HCT116 (cell line): Measurements from ENCODE around the gene GYPA. TPM values are rescaled to one million over a fixed set of nuclear protein-coding genes. Genes with fewer than 3 reads are reported as not detected.
"Not testable (repeated sequence)": the region's sequence is repeated elsewhere in the genome, so short reads cannot be mapped to it uniquely, and the experiment has no call there.

Source experiments
- ATAC-seq: fragments of 200-7000 bp; cut with Tn5 transposase; 2 replicates; pipeline ENCODE4 v1.9.1; 2020; ENCODE audit warnings: mild to moderate bottlenecking, moderate library complexity
- BruUV-seq: library from RNA; stranded (reverse); fragments of 400-500 nt; replicated peaks from 2 replicates; lab custom pipeline; 2021; lab: Mats Ljungman, UMichigan
- CTCF ChIA-PET: fragments of 300-600 bp; sonication (Branson Sonifier 250); formaldehyde crosslinking; loops from one replicate; lab custom pipeline; 2021; ENCODE audit warnings: antibody characterized with exemption; lab: Charles Lee
- POLR2A ChIA-PET: fragments of 300-600, 350-600 bp; sonication (Branson Sonifier 250); formaldehyde crosslinking; loops from one replicate; lab custom pipeline; 2021; ENCODE audit warnings: antibody characterized with exemption; lab: Charles Lee
- RAD21 ChIA-PET, 2 experiments: fragments of 300-600 bp; sonication (Branson Sonifier 250); formaldehyde crosslinking; loops; one replicate each; lab custom pipeline; 2023; ENCODE audit warnings: low total read pairs in 2 of 2; ENCODE audit not compliant: uncharacterized antibody in 2 of 2, unreplicated experiment in 2 of 2, low non-redundant PET in 1 of 2; lab: Charles Lee
- DNase-seq: peaks from one replicate; pipeline ENCODE4 v3.0.0-alpha.2; 2010; ENCODE audit warnings: low read depth, low spot score
- H2AFZ ChIP-seq: fragments of 200-600 bp; shearing (Covaris generic), sonication (generic); 2 replicates; pipeline ENCODE4 v1.6.1; 2017; ENCODE audit warnings: low read depth, mixed run types, mixed read lengths, antibody characterized with exemption, low read length; ENCODE audit not compliant: poor library complexity, severe bottlenecking
- H3K27ac ChIP-seq: 2 replicates; pipeline ENCODE4 v1.5.1; 2012; ENCODE audit warnings: low read depth, low read length
- H3K27me3 ChIP-seq: fragments of 200-600 bp; sonication (generic); 2 replicates; pipeline ENCODE4 v1.6.1; 2016; ENCODE audit warnings: mixed run types, low read length, mixed read lengths; ENCODE audit not compliant: insufficient read depth
- H3K36me3 ChIP-seq, 2 experiments: fragments of 200-500 bp in 1 of 2; fragments of 200-600 bp in 1 of 2; sonication (Bioruptor generic) in 1 of 2; sonication (generic) in 1 of 2; 2 replicates each; pipeline versions ENCODE4 v1.5.1 to v1.6.1; 2014 to 2016; ENCODE audit warnings: low read length in 2 of 2, inconsistent platforms in 1 of 2, mixed read lengths in 1 of 2, mixed run types in 1 of 2; ENCODE audit not compliant: insufficient read depth in 2 of 2, control insufficient read depth in 1 of 2
- H3K4me1 ChIP-seq, 2 experiments: fragments of 200-600 bp in 1 of 2; sonication (generic) in 1 of 2; 2 replicates each; pipeline versions ENCODE4 v1.5.1 to v1.6.1; 2012 to 2017; ENCODE audit warnings: low read length in 2 of 2, inconsistent platforms in 1 of 2, mild to moderate bottlenecking in 1 of 2, mixed read lengths in 1 of 2, mixed run types in 1 of 2, moderate library complexity in 1 of 2; ENCODE audit not compliant: insufficient read depth in 2 of 2, control insufficient read depth in 1 of 2
- H3K4me2 ChIP-seq: fragments of 200-600 bp; sonication (generic); 2 replicates; pipeline ENCODE4 v1.6.1; 2017; ENCODE audit warnings: mixed run types, low read length, mixed read lengths
- H3K4me3 ChIP-seq, 2 experiments: fragments of 200-600 bp in 1 of 2; sonication (generic) in 1 of 2; replicated peaks in 1 of 2; 2 replicates each; pipeline ENCODE4 v1.5.1; 2011 to 2016; ENCODE audit warnings: low read length in 2 of 2, control low read depth in 1 of 2, low read depth in 1 of 2, mild to moderate bottlenecking in 1 of 2, mixed read lengths in 1 of 2, mixed run types in 1 of 2
- H3K79me2 ChIP-seq: fragments of 200-600 bp; sonication (generic); 2 replicates; pipeline ENCODE4 v1.6.1; 2017; ENCODE audit warnings: mild to moderate bottlenecking, mixed run types, low read length, moderate library complexity, mixed read lengths; ENCODE audit not compliant: insufficient read depth
- H3K9ac ChIP-seq: fragments of 200-600 bp; sonication (generic); 2 replicates; pipeline ENCODE4 v1.6.1; 2016; ENCODE audit warnings: low read length, mixed read lengths
- H3K9me2 ChIP-seq: fragments of 200-600 bp; sonication (generic), shearing (Covaris generic); 2 replicates; pipeline ENCODE4 v1.6.1; 2017; ENCODE audit warnings: mixed run types, mild to moderate bottlenecking, moderate library complexity; ENCODE audit not compliant: insufficient read depth
- H3K9me3 ChIP-seq, 2 experiments: fragments of 200-500 bp in 1 of 2; fragments of 200-600 bp in 1 of 2; sonication (Bioruptor generic) in 1 of 2; sonication (generic) in 1 of 2; 2 replicates each; pipeline ENCODE4 v1.6.1; 2014 to 2017; ENCODE audit warnings: low read length in 2 of 2, mixed read lengths in 2 of 2, inconsistent platforms in 1 of 2, low read depth in 1 of 2, mild to moderate bottlenecking in 1 of 2, mixed run types in 1 of 2, moderate library complexity in 1 of 2; ENCODE audit not compliant: control insufficient read depth in 1 of 2, insufficient read depth in 1 of 2
- H4K20me1 ChIP-seq: fragments of 200-600 bp; sonication (generic), shearing (Covaris generic); 2 replicates; pipeline ENCODE4 v1.6.1; 2017; ENCODE audit warnings: mixed run types, mild to moderate bottlenecking, moderate library complexity; ENCODE audit not compliant: insufficient read depth
- intact Hi-C: fragments of 100-400 bp; cut with micrococcal nuclease; formaldehyde crosslinking; loops from 2 replicates; pipeline ENCODE4 v1.10.0; 2022
- total RNA-seq: library from RNA; stranded (reverse); gene quantifications from one replicate; pipeline ENCODE4 v1.2.1, GENCODE V29; 2021; ENCODE audit not compliant: unreplicated experiment

The GYPA gene
- total RNA-seq, 1 experiment from 2014 or later, result not detected

- H3K27ac ChIP-seq, BruUV-seq, H3K79me2 ChIP-seq, ATAC-seq, H3K9me3 ChIP-seq, RAD21 ChIA-PET, H2AFZ ChIP-seq, CTCF ChIA-PET, intact Hi-C loops, POLR2A ChIA-PET, DNase-seq, H3K27me3 ChIP-seq, H4K20me1 ChIP-seq, H3K36me3 ChIP-seq, H3K4me3 ChIP-seq, H3K9ac ChIP-seq, H3K4me2 ChIP-seq, H3K4me1 ChIP-seq, H3K9me2 ChIP-seq: not testable (repeated sequence)
Observed at GRCh38 chr4:144139547-144139946, 971 bp downstream of the GYPA start.

GRCh38 chr4:144138239-144138638, 2.3 kb downstream of the GYPA start:
- ATAC-seq, H3K4me1 ChIP-seq, H3K9ac ChIP-seq, H3K27me3 ChIP-seq, H3K27ac ChIP-seq, CTCF ChIA-PET, DNase-seq, H4K20me1 ChIP-seq, H3K4me3 ChIP-seq, H3K79me2 ChIP-seq, H3K4me2 ChIP-seq, H2AFZ ChIP-seq, H3K9me3 ChIP-seq, POLR2A ChIA-PET, RAD21 ChIA-PET, H3K9me2 ChIP-seq, BruUV-seq, intact Hi-C loops, H3K36me3 ChIP-seq: not testable (repeated sequence)

GRCh38 chr4:144137137-144137931, 3.2 kb downstream of the GYPA start:
- H4K20me1 ChIP-seq, CTCF ChIA-PET, H3K9me2 ChIP-seq, H3K9ac ChIP-seq, H3K27ac ChIP-seq, H3K36me3 ChIP-seq, H3K79me2 ChIP-seq, intact Hi-C loops, H3K9me3 ChIP-seq, H3K4me2 ChIP-seq, H3K4me3 ChIP-seq, H2AFZ ChIP-seq, DNase-seq, POLR2A ChIA-PET, RAD21 ChIA-PET, BruUV-seq, H3K4me1 ChIP-seq, ATAC-seq, H3K27me3 ChIP-seq: not testable (repeated sequence)

GRCh38 chr4:144136189-144136588, 4.3 kb downstream of the GYPA start:
- H4K20me1 ChIP-seq, RAD21 ChIA-PET, H3K9ac ChIP-seq, BruUV-seq, H3K9me2 ChIP-seq, H3K4me1 ChIP-seq, intact Hi-C loops, H3K4me3 ChIP-seq, ATAC-seq, DNase-seq, H3K79me2 ChIP-seq, H3K36me3 ChIP-seq, H3K9me3 ChIP-seq, H3K27me3 ChIP-seq, CTCF ChIA-PET, H2AFZ ChIP-seq, H3K4me2 ChIP-seq, POLR2A ChIA-PET, H3K27ac ChIP-seq: not testable (repeated sequence)
